Spleen (tissue), 7 donors: ENCODE measurements around the gene FBXO47.
A peak's percentile ranks its signal among the peaks of the same experiment; 100 is the strongest.

Source experiments
- POLR2A ChIP-seq, 3 donors: fragments of 450-650 bp; IDR thresholded peaks; one replicate each; pipeline ENCODE4 v1.5.1; 2017; ENCODE audit warnings: antibody characterized with exemption in 3 of 3, mild to moderate bottlenecking in 1 of 3
- TF ChIP-seq, protein P1 (sequence below), 11 experiments: fragments of 200-600 bp in 7 of 11; fragments of 450-650 bp in 4 of 11; sonication (generic) in 4 of 11; IDR thresholded peaks in 8 of 11; conservative IDR thresholded peaks in 3 of 11; 1 replicate in 7 of 11; 2 replicates in 4 of 11; pipeline versions ENCODE4 v1.4.0 to v1.8.0; 2016 to 2021; ENCODE audit warnings: antibody characterized with exemption in 11 of 11, inconsistent platforms in 4 of 11, mild to moderate bottlenecking in 1 of 11
- donor health status: DM: no; HTN: no; CAD: no; lungs with moderate emphysema.
- donor health status: DM: no; HTN: no; CAD: no.
- donor health status: DM: no; HTN: no; CAD: no.

DNA sequence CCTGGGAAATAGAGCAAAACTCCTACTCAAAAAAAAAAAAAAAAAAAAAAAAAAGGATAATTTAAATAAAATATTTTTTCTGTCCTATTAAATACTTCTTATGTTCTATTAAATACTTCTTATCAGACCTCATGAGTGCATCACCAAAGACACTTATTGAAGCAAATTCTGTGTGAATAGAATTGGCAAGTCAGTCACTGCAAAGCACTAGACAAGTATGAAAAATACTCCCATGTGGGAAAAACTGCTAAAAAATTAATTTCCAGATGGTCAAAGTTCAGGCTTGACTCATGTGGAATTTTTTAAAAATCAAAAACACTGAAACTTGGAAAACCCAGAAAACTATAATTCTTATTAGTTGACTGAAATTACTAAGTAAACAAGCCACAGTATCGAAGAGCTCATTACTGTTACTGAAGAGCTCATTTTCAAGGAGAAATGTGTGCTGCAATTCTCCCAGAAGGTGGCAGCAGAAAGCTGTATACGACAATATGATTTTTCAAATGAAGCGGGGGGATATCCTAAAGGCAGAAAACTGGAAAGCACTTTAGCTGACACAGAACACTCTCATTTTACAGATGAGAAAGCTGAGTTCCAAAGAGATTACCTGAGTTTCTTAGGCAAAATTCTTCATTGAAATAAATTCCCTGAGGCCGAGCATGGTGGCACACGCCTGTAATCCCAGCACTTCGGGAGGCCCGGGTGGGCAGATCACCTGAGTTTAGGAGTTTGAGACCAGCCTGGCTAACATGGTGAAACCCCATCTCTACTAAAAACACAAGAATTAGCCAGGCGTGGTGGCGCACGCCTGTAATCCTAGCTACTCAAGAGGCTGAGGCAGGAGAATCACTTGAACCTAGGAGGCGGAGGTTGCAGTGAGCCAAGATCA, 15.9 kb upstream of the FBXO47 start:
- TF ChIP-seq, protein P1, sequence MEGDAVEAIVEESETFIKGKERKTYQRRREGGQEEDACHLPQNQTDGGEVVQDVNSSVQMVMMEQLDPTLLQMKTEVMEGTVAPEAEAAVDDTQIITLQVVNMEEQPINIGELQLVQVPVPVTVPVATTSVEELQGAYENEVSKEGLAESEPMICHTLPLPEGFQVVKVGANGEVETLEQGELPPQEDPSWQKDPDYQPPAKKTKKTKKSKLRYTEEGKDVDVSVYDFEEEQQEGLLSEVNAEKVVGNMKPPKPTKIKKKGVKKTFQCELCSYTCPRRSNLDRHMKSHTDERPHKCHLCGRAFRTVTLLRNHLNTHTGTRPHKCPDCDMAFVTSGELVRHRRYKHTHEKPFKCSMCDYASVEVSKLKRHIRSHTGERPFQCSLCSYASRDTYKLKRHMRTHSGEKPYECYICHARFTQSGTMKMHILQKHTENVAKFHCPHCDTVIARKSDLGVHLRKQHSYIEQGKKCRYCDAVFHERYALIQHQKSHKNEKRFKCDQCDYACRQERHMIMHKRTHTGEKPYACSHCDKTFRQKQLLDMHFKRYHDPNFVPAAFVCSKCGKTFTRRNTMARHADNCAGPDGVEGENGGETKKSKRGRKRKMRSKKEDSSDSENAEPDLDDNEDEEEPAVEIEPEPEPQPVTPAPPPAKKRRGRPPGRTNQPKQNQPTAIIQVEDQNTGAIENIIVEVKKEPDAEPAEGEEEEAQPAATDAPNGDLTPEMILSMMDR (IDR thresholded peaks at IDR 0.05 in 8 of 11, conservative IDR thresholded peaks at IDR 0.05 in 3 of 11), result peak; percentile 58 to 88 (median 77)
- no peak for TF ChIP-seq POLR2A (IDR thresholded peaks at IDR 0.05)
